MM.1S (cell line): Measurements from ENCODE around the gene SATB2.
A peak's percentile ranks its signal among the peaks of the same experiment; 100 is the strongest.

Experiments used
- DNase-seq: peaks from one replicate; pipeline ENCODE4 v3.0.0-alpha.2; 2015
- H2AFZ ChIP-seq: fragments of 300-600 bp; sonication (generic); 2 replicates; pipeline ENCODE4 v1.6.0; 2016; ENCODE audit warnings: antibody characterized with exemption, low read length
- H3F3A ChIP-seq: fragments of 300-600 bp; sonication (generic); 2 replicates; pipeline ENCODE4 v1.6.1; 2016; ENCODE audit warnings: mild to moderate bottlenecking, antibody characterized with exemption, low read length, moderate library complexity, mixed read lengths; ENCODE audit not compliant: insufficient read depth
- H3K27ac ChIP-seq: fragments of 300-600 bp; sonication (generic); 2 replicates; pipeline ENCODE4 v1.5.1; 2016; ENCODE audit warnings: mild to moderate bottlenecking, low read length
- H3K27me3 ChIP-seq: fragments of 300-600 bp; sonication (generic); replicated peaks from 2 replicates; pipeline ENCODE4 v1.6.0; 2016; ENCODE audit warnings: low read length; ENCODE audit not compliant: insufficient read depth
- H3K36me3 ChIP-seq: fragments of 300-600 bp; sonication (generic); replicated peaks from 2 replicates; pipeline ENCODE4 v1.6.1; 2016; ENCODE audit warnings: mild to moderate bottlenecking, low read length, mixed read lengths; ENCODE audit not compliant: insufficient read depth
- H3K4me1 ChIP-seq: fragments of 300-600 bp; sonication (generic); 2 replicates; pipeline ENCODE4 v1.6.1; 2016; ENCODE audit warnings: low read length, mixed read lengths
- H3K4me2 ChIP-seq: fragments of 300-600 bp; sonication (generic); 2 replicates; pipeline ENCODE4 v1.6.0; 2016; ENCODE audit warnings: low read depth, low read length
- H3K4me3 ChIP-seq: fragments of 300-600 bp; sonication (generic); 2 replicates; pipeline ENCODE4 v1.5.1; 2016; ENCODE audit warnings: low read length, mixed read lengths
- H3K79me2 ChIP-seq: fragments of 300-600 bp; sonication (generic); 2 replicates; pipeline ENCODE4 v1.6.1; 2016; ENCODE audit warnings: mixed run types, low read length, mixed read lengths
- H3K9ac ChIP-seq: fragments of 300-600 bp; sonication (generic); 2 replicates; pipeline ENCODE4 v1.6.1; 2016; ENCODE audit warnings: low read length, mixed read lengths
- H3K9me2 ChIP-seq: fragments of 300-600 bp; sonication (generic); replicated peaks from 2 replicates; pipeline ENCODE4 v1.6.1; 2016; ENCODE audit warnings: mild to moderate bottlenecking, low read length, mixed read lengths; ENCODE audit not compliant: insufficient read depth
- H3K9me3 ChIP-seq: fragments of 300-600 bp; sonication (generic); replicated peaks from 2 replicates; pipeline ENCODE4 v1.6.1; 2016; ENCODE audit warnings: mild to moderate bottlenecking, low read length, mixed read lengths; ENCODE audit not compliant: insufficient read depth
- H4K20me1 ChIP-seq: fragments of 300-600 bp; sonication (generic); 2 replicates; pipeline ENCODE4 v1.6.1; 2016; ENCODE audit warnings: mild to moderate bottlenecking, low read length, moderate library complexity, mixed read lengths; ENCODE audit not compliant: insufficient read depth
- CTCF ChIP-seq: fragments of 300-600 bp; sonication (generic); IDR thresholded peaks from 2 replicates; pipeline ENCODE4 v1.5.1; 2016; ENCODE audit warnings: antibody characterized with exemption, low read length, mixed read lengths
- EZH2 ChIP-seq: fragments of 300-600 bp; sonication (generic); optimal IDR thresholded peaks from 2 replicates; pipeline ENCODE3; 2017; ENCODE audit warnings: low read depth, mild to moderate bottlenecking, antibody characterized with exemption, low read length, mixed read lengths
- EZH2phosphoT487 ChIP-seq: fragments of 300-600 bp; sonication (generic); IDR thresholded peaks from 2 replicates; pipeline ENCODE4 v1.6.1; 2018; ENCODE audit warnings: antibody characterized with exemption, low read length

The SATB2 gene

DNA sequence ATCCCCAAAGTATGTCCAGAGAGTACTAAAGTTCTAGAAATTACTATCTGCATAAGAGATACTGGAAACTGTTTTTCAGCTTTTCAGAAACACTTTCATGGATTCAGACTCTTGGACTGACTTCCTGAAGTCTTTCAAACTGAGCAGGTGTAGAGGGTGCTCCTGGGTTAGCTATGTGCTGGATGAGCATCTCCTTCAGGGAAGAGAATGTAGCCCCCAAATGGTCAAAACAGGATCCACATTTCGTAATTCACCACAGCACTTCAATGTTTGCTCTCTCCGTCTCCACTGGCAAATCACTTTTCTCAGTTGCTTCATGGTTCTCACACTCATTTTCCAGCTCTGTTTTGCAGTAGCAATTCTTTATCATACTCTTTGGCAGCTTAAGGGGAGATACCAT lies 23.2 kb upstream of the SATB2 start:
- H3K27ac ChIP-seq = no peak overlapping the region
- no peak overlapping the region for H3K4me2 ChIP-seq
- H4K20me1 ChIP-seq = no peaks in the 10 kb centered on the region
- H2AFZ ChIP-seq = no peak overlapping the region
- no peak overlapping the region for H3K9ac ChIP-seq
- H3F3A ChIP-seq = no peaks in the 10 kb centered on the region
- no peak for DNase-seq
- H3K79me2 ChIP-seq = no peaks in the 10 kb centered on the region
- no peaks in the 10 kb centered on the region for H3K4me1 ChIP-seq
- no peaks in the 10 kb centered on the region for H3K36me3 ChIP-seq
- H3K4me3 ChIP-seq = no peak overlapping the region
- H3K27me3 ChIP-seq = no peaks in the 10 kb centered on the region
- TF ChIP-seq EZH2phosphoT487 = no peak
- TF ChIP-seq EZH2 = no peak
- no peak for TF ChIP-seq CTCF
- no peaks in the 10 kb centered on the region for H3K9me2 ChIP-seq
- H3K9me3 ChIP-seq = no peaks in the 10 kb centered on the region

GRCh38 chr2:199477277-199477834 lies 19.6 kb upstream of the SATB2 start:
- Histone ChIP-seq H3K79me2 (no peaks in the 10 kb centered on the region), H3K9me2 (no peaks in the 10 kb centered on the region), H4K20me1 (no peaks in the 10 kb centered on the region), H2AFZ (no peak overlapping the region), H3F3A (no peaks in the 10 kb centered on the region), H3K9ac (no peak overlapping the region), H3K9me3 (no peaks in the 10 kb centered on the region), H3K4me3 (no peak overlapping the region), H3K4me1 (no peaks in the 10 kb centered on the region), H3K27ac (no peak overlapping the region), H3K36me3 (no peaks in the 10 kb centered on the region), H3K4me2 (no peak overlapping the region), H3K27me3 (no peaks in the 10 kb centered on the region)
- DNase-seq = no peak
- TF ChIP-seq CTCF (no peak), EZH2 (no peak), EZH2phosphoT487 (no peak)

- no peaks in the 10 kb centered on the region for H3K9me2 ChIP-seq
- H3K4me2 ChIP-seq = peak overlapping the region; percentile 58; the same call in 1 of the 2 replicates
- no peak overlapping the region for H2AFZ ChIP-seq
- H3K4me1 ChIP-seq = no peaks in the 10 kb centered on the region
- no peak overlapping the region for H3K27ac ChIP-seq
- no peaks in the 10 kb centered on the region for H3K9me3 ChIP-seq
- peak; percentile 58 for DNase-seq
- TF ChIP-seq EZH2phosphoT487 (no peak), CTCF (peak; percentile 75)
- H3K79me2 ChIP-seq = no peaks in the 10 kb centered on the region
- no peaks in the 10 kb centered on the region for H3F3A ChIP-seq
- no peak overlapping the region; the same call in 1 of the 2 replicates for H3K4me3 ChIP-seq
- H3K9ac ChIP-seq = no peak overlapping the region
- no peaks in the 10 kb centered on the region for H3K36me3 ChIP-seq
- H3K27me3 ChIP-seq = peaks cover 39% of the 10 kb centered on the region
- no peaks in the 10 kb centered on the region for H4K20me1 ChIP-seq
These were observed 13.8 kb upstream of the SATB2 start for GRCh38 chr2:199471443-199472057.
